ENCODE measurements around the gene ASB18. TPM values are rescaled to one million over a fixed set of nuclear protein-coding genes. Genes with fewer than 3 reads are reported as not detected.

The ASB18 gene
- total and polyA plus RNA-seq, 8 donors, result not detected

DNA sequence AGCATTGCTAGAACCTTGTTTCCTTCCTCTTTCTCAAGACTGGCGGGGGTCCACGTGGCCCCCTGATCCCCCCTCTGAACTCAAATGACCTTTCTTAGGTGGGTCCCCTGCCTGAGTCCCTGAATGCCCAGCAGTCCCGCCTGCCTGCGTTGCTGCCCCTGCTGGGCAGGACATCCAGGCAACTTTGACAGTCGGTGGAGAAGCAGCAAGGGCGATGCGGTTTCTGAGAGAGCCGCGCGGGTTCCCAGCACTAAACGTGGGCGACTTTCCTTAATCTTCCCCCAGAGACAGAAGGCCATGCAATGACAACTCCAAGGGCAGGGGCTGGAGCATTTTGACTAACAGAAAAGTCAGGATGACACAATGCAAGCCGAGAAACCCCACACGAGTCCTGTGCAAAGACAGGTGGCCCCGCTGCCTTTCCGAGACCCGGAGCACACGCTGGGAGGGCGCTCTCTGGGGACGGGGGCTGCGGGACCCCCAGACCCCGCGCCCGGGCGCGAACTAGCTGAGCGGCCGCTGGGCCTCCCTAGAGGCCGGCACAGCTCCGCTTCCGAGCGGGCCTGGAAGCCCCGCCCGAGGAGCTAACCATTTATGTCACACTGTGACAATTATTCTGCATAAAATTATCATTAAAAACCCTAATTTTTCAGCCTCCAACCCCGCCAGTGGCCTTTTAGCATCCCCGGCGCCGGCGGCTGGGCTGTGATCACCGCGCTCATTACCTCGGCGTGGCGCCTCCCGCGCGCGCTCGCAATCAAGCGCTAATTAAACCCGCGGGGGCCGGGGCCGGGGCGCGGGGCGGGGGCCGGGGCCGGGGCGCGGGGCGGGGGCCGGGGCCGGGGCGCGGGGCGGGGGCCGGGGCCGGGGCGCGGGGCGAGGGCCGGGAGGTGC lies 27.4 kb downstream of the ASB18 start:
- 2 to 3% methylated on average over 45 to 73 of the region's 73 CpGs for WGBS, 2 donors
- FAIRE-seq (no peak), DNase-seq (no peak), ATAC-seq (no peak)
- H3K27me3 ChIP-seq, result peaks cover 0 to 38% (median 3%) of the 10 kb centered on the region in 4 donors
- H3K9me3 ChIP-seq, result peaks cover 0 to 4% (median 0%) of the 10 kb centered on the region in 4 donors
- intact Hi-C loops (cut with DNase I), result no loop called here
- no peak overlapping the region for H3K4me3 ChIP-seq
- H3K4me1 ChIP-seq, result no peaks in the 10 kb centered on the region
- H3K36me3 ChIP-seq, result no peaks in the 10 kb centered on the region
- no peak for TF ChIP-seq CTCF (IDR thresholded peaks at IDR 0.05)
- H3K27ac ChIP-seq, result no peak overlapping the region

GRCh38 chr2:236229186-236229585 lies 35.0 kb downstream of the ASB18 start:
- no peak for FAIRE-seq
- Histone ChIP-seq H3K27ac (no peak overlapping the region), H3K36me3 (no peaks in the 10 kb centered on the region), H3K9me3 (peaks cover 0 to 4% (median 0%) of the 10 kb centered on the region in 4 donors), H3K27me3 (peaks cover 0 to 17% (median 0%) of the 10 kb centered on the region in 4 donors), H3K4me1 (no peaks in the 10 kb centered on the region), H3K4me3 (no peak overlapping the region)
- ATAC-seq, result no peak
- intact Hi-C loops (cut with DNase I), result no loop called here
- TF ChIP-seq CTCF (IDR thresholded peaks at IDR 0.05), result no peak
- no peak for DNase-seq

GRCh38 chr2:236223675-236224074 lies 40.5 kb downstream of the ASB18 start:
- H3K9me3 ChIP-seq, result no peaks in the 10 kb centered on the region
- FAIRE-seq (no peak), DNase-seq (no peak), ATAC-seq (no peak)
- H3K27ac ChIP-seq, result no peak overlapping the region
- WGBS, 2 donors, result 39 to 55% methylated on average over 2 of the region's 2 CpGs
- H3K27me3 ChIP-seq, result no peaks in the 10 kb centered on the region
- intact Hi-C loops (cut with DNase I), result no loop called here
- no peak overlapping the region for H3K4me3 ChIP-seq
- TF ChIP-seq CTCF (IDR thresholded peaks at IDR 0.05), result no peak
- H3K4me1 ChIP-seq, result no peaks in the 10 kb centered on the region
- no peaks in the 10 kb centered on the region for H3K36me3 ChIP-seq

DNA sequence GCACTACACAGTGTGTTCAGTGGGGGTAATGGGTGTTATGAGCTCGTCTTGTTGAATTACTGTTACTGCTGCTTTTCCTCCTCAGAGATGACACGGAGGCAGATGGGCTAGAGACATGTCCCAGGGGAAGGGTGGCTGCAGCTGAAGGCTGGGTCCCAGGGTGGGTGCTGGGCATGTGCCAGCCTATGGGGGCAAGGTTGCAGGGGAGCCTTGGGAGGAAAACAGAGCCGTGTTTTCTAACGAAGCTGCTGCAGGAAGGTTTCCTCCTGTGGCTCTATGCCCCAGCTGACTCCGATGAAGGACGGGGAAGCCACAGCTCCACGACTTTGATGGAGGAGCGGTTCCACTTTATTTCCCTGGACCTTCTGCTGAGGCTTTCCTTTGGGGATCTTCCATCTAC lies 42.4 kb downstream of the ASB18 start:
- no peak for TF ChIP-seq CTCF (IDR thresholded peaks at IDR 0.05)
- no peak for FAIRE-seq
- Histone ChIP-seq H3K4me1 (no peaks in the 10 kb centered on the region), H3K27me3 (peaks cover 0 to 2% (median 0%) of the 10 kb centered on the region in 4 donors), H3K36me3 (no peaks in the 10 kb centered on the region), H3K9me3 (no peaks in the 10 kb centered on the region), H3K27ac (no peak overlapping the region), H3K4me3 (no peak overlapping the region)
- 75 to 77% methylated on average over 8 of the region's 8 CpGs for WGBS, 2 donors
- intact Hi-C loops (cut with DNase I), result no loop called here
- ATAC-seq, result no peak
- no peak for DNase-seq

- Histone ChIP-seq H3K4me1 (no peaks in the 10 kb centered on the region), H3K4me3 (no peak overlapping the region), H3K27me3 (peaks cover 0 to 2% (median 0%) of the 10 kb centered on the region in 4 donors), H3K9me3 (no peaks in the 10 kb centered on the region), H3K27ac (no peak overlapping the region), H3K36me3 (no peaks in the 10 kb centered on the region)
- no peak for TF ChIP-seq CTCF (IDR thresholded peaks at IDR 0.05)
- ATAC-seq, result no peak
- intact Hi-C loops (cut with DNase I), result no loop called here
- no peak for DNase-seq
- no peak for FAIRE-seq
- 61 to 62% methylated on average over 3 of the region's 3 CpGs for WGBS, 2 donors
These were observed 44.8 kb downstream of the ASB18 start for GRCh38 chr2:236219411-236219810.

Data from pancreas (tissue), 10 donors.